Uterus (tissue), 4 donors: ENCODE measurements around the gene PIGR. TPM values are rescaled to one million over a fixed set of nuclear protein-coding genes. Genes with fewer than 3 reads are reported as not detected.

Source experiments
- DNase-seq, 2 donors: peaks; one replicate each; pipeline ENCODE4 v3.0.0-alpha.2; 2019 to 2020
- H3K27ac ChIP-seq, 2 donors: fragments of 200-600 bp; sonication (generic); 1 replicate in 1 of 2; 2 replicates in 1 of 2; pipeline ENCODE4 v1.5.1; 2016 to 2018
- H3K27me3 ChIP-seq, 2 donors: fragments of 200-600 bp; sonication (generic); one replicate each; pipeline ENCODE4 v1.5.1; 2018 to 2019; ENCODE audit warnings: control low read depth in 1 of 2
- H3K36me3 ChIP-seq, 2 donors: fragments of 200-600 bp; sonication (generic); one replicate each; pipeline ENCODE4 v1.5.1; 2019; ENCODE audit warnings: control low read depth in 1 of 2
- H3K4me1 ChIP-seq, 2 donors: fragments of 200-600 bp; sonication (generic); one replicate each; pipeline ENCODE4 v1.5.1; 2018 to 2019; ENCODE audit warnings: control low read depth in 1 of 2
- H3K4me3 ChIP-seq, 2 donors: fragments of 200-600 bp; sonication (generic); 1 replicate in 1 of 2; 2 replicates in 1 of 2; pipeline ENCODE4 v1.5.1; 2018 to 2019; ENCODE audit warnings: mild to moderate bottlenecking in 1 of 2
- H3K9me3 ChIP-seq, 2 donors: fragments of 200-600 bp; sonication (generic); one replicate each; pipeline ENCODE4 v1.5.1; 2019; ENCODE audit warnings: control low read depth in 1 of 2
- POLR2A ChIP-seq, 2 donors: fragments of 450-650 bp; IDR thresholded peaks; one replicate each; pipeline ENCODE4 v1.6.1; 2016; ENCODE audit warnings: antibody characterized with exemption in 2 of 2, mild to moderate bottlenecking in 1 of 2, moderate library complexity in 1 of 2
- intact Hi-C: fragments of 100-400 bp; cut with DNase I; formaldehyde crosslinking; loops from one replicate; pipeline ENCODE4 v1.15.1; 2023; ENCODE audit warnings: low total_unique reads
- total RNA-seq, 4 donors: library from RNA; depleted of rRNA in 3 of 4; stranded (reverse); fragments of >200 nt in 3 of 4; gene quantifications; one replicate each; pipeline versions ENCODE4 v1.1.0 to v1.2.4, GENCODE V29; 2014 to 2023
- TF ChIP-seq, protein P1 (sequence below), 4 experiments: fragments of 200-600 bp in 2 of 4; fragments of 450-650 bp in 2 of 4; sonication (generic) in 2 of 4; IDR thresholded peaks; one replicate each; pipeline ENCODE4 v1.5.1; 2016 to 2019; ENCODE audit warnings: antibody characterized with exemption in 4 of 4, mild to moderate bottlenecking in 2 of 4, moderate library complexity in 1 of 4
- donor health status: DM: yes; HTN: yes; CAD: no.

The PIGR gene, protein sequence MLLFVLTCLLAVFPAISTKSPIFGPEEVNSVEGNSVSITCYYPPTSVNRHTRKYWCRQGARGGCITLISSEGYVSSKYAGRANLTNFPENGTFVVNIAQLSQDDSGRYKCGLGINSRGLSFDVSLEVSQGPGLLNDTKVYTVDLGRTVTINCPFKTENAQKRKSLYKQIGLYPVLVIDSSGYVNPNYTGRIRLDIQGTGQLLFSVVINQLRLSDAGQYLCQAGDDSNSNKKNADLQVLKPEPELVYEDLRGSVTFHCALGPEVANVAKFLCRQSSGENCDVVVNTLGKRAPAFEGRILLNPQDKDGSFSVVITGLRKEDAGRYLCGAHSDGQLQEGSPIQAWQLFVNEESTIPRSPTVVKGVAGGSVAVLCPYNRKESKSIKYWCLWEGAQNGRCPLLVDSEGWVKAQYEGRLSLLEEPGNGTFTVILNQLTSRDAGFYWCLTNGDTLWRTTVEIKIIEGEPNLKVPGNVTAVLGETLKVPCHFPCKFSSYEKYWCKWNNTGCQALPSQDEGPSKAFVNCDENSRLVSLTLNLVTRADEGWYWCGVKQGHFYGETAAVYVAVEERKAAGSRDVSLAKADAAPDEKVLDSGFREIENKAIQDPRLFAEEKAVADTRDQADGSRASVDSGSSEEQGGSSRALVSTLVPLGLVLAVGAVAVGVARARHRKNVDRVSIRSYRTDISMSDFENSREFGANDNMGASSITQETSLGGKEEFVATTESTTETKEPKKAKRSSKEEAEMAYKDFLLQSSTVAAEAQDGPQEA
- 1 to 10 TPM in 3 of 4 donors, under 1 TPM in 1; 0.69 to 7.1 (median 3.1) TPM for total RNA-seq

DNA sequence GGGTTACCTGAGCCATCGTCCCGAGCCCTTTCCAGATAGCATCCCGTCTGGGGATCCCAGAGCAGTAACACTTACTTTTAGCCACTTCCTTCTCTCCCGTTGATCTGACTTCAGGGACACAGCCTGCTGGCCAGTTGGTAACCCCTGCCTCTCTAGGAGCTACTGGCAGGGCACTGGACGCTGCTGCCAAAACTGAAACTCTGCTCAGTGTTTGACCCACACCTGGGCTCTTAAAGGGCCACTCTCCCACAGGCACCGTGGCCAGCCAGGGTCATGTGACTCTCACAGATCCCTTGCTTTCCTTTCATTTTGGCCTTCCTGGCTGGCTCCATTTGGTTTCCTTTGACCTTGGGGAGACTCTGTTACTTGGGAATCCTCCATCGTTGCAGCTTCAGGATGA, at the start of gene PIGR:
Gene PIGR, minus strand, starts transcription at position 206 of the 400 bp plus-strand sequence. CDS start 5,935 bp downstream, outside the sequence.
- H3K27me3 ChIP-seq = no peaks in the 10 kb centered on the region
- no peak for TF ChIP-seq POLR2A (IDR thresholded peaks at IDR 0.05)
- TF ChIP-seq, protein P1, sequence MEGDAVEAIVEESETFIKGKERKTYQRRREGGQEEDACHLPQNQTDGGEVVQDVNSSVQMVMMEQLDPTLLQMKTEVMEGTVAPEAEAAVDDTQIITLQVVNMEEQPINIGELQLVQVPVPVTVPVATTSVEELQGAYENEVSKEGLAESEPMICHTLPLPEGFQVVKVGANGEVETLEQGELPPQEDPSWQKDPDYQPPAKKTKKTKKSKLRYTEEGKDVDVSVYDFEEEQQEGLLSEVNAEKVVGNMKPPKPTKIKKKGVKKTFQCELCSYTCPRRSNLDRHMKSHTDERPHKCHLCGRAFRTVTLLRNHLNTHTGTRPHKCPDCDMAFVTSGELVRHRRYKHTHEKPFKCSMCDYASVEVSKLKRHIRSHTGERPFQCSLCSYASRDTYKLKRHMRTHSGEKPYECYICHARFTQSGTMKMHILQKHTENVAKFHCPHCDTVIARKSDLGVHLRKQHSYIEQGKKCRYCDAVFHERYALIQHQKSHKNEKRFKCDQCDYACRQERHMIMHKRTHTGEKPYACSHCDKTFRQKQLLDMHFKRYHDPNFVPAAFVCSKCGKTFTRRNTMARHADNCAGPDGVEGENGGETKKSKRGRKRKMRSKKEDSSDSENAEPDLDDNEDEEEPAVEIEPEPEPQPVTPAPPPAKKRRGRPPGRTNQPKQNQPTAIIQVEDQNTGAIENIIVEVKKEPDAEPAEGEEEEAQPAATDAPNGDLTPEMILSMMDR (IDR thresholded peaks at IDR 0.05) = no peak
- H3K36me3 ChIP-seq = no peaks in the 10 kb centered on the region
- H3K4me1 ChIP-seq = no peaks in the 10 kb centered on the region
- no peaks in the 10 kb centered on the region for H3K9me3 ChIP-seq
- intact Hi-C loops = no loop called here
- DNase-seq = no peak
- H3K27ac ChIP-seq = no peak within 1 kb of the TSS
- no peak within 1 kb of the TSS for H3K4me3 ChIP-seq

DNA sequence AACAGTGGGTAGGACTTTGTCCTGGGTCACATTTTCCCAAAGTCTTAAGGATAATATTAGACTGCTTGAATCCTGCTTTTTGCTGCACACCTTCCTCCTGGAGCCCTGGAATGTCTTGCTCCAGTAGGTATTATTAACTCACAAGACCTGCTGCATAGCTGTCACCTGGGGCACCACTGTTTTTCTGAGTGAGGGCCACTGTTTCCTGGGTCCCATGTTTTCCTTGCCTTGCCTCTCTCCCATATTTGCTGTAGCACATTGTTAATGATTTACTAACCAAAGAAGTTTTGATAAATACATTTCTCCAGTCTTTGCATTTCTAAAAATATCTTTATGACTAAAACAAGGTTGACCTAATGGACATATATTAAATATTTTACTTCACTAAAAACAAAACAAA, 46.5 kb upstream of the PIGR start:
- Histone ChIP-seq H3K4me3 (no peak overlapping the region), H3K4me1 (no peaks in the 10 kb centered on the region), H3K27ac (no peak overlapping the region), H3K27me3 (peaks cover 0 to 5% of the 10 kb centered on the region in 2 donors), H3K36me3 (no peaks in the 10 kb centered on the region), H3K9me3 (no peaks in the 10 kb centered on the region)
- no peak for DNase-seq
- intact Hi-C loops = no loop called here
- TF ChIP-seq, protein P1 (IDR thresholded peaks at IDR 0.05) = no peak
- TF ChIP-seq POLR2A (IDR thresholded peaks at IDR 0.05) = no peak

DNA sequence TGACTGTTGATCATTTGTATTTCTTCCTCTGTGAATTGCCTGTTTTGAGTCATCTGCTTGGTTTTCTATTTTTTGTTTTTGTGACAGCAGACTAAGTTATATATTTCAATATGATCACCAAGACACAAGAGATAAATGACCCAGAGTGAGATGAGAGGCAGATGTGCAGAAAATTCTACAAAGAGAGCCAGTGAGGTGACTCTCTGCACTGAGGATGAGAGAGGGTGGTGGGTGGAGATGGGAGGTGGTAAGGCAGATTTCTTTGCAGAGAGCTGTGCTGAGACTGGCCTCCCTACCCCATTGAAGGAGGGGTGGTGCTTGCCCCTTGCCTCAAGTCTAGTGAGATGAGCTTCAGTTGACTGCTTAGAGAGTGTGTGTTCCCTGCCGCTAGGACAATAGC, 41.6 kb upstream of the PIGR start:
- Histone ChIP-seq H3K36me3 (no peaks in the 10 kb centered on the region), H3K27ac (no peak overlapping the region), H3K4me3 (no peak overlapping the region), H3K9me3 (no peaks in the 10 kb centered on the region), H3K4me1 (no peaks in the 10 kb centered on the region), H3K27me3 (peaks cover 0 to 3% of the 10 kb centered on the region in 2 donors)
- TF ChIP-seq, protein P1 (IDR thresholded peaks at IDR 0.05) = no peak
- TF ChIP-seq POLR2A (IDR thresholded peaks at IDR 0.05) = no peak
- intact Hi-C loops = no loop called here
- no peak for DNase-seq

DNA sequence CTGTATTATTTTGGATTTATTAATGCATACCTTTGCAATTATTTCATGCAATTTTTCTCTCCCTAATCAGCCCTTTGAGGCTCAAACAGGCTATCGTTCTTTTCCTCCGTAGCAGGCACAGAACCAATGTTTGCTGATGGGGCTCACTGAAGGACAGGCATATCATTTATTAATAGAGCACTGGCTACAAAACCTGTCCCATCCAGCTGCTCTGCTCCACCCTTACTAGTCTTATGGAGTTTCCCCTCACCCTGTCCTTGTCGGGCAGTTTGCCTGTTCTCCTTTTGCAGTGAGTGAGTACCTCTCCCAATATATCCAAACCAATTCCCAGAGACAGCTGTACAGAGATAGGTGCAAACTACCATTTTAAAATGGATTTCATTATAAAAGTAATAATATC, 40.6 kb upstream of the PIGR start:
- intact Hi-C loops = no loop called here
- no peaks in the 10 kb centered on the region for H3K27me3 ChIP-seq
- DNase-seq = no peak
- H3K27ac ChIP-seq = no peak overlapping the region
- H3K4me1 ChIP-seq = no peaks in the 10 kb centered on the region
- H3K9me3 ChIP-seq = no peaks in the 10 kb centered on the region
- H3K36me3 ChIP-seq = no peaks in the 10 kb centered on the region
- no peak overlapping the region for H3K4me3 ChIP-seq
- TF ChIP-seq, protein P1 (IDR thresholded peaks at IDR 0.05) = no peak
- no peak for TF ChIP-seq POLR2A (IDR thresholded peaks at IDR 0.05)

DNA sequence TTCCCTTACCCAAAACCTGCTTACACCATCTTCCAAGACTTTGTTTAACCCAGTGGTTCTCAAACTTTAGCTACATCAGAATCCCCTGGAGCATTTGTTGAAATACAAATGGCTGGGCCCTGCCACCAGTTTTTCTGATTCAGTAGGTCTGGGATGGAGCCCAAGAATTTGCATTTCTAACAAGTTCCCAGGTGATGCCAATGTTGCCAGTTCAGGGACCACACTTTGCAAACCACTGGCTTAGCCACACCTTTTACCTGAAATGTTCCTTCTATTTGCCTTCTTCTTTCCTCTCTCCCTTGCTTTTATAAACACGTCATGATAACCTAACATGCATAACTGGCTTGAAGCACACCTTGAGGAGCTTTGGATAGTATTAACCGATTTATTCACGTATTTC, 40.1 kb upstream of the PIGR start:
- intact Hi-C loops = no loop called here
- no peaks in the 10 kb centered on the region for H3K9me3 ChIP-seq

More for the DNA sequence above, 40.1 kb upstream of the PIGR start:
- Histone ChIP-seq H3K4me3 (no peak overlapping the region), H3K27me3 (no peaks in the 10 kb centered on the region), H3K36me3 (no peaks in the 10 kb centered on the region), H3K27ac (no peak overlapping the region), H3K4me1 (no peaks in the 10 kb centered on the region)
- TF ChIP-seq, protein P1 (IDR thresholded peaks at IDR 0.05) = no peak
- TF ChIP-seq POLR2A (IDR thresholded peaks at IDR 0.05) = no peak
- DNase-seq = no peak
